ENCODE data around the gene FAM171A1.

Gene FAM171A1

DNA sequence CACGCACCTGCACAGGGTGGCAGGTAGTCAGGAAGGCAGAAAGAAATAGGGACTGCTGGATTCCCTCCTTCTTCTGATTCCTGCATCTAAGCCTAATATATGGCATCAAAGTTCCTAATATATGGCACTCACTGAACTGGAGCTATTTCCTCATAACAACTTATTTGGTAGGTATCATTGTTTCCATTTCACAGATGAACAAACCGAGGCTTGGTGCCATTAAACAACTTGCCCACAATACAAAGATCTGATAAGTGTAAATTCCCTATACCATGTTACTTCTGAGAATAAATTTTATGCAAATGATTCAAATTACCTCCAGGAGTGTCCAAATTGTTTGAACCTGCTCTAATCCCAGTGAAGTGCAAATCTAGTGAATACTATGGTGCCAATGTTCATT lies 2.1 kb upstream of the FAM171A1 start:
- peaks cover 27% of the 10 kb centered on the region for H3K4me1 ChIP-seq (ENCODE audit: control insufficient read depth, insufficient read depth, low read length)
- no peaks in the 10 kb centered on the region for H3K36me3 ChIP-seq (ENCODE audit: control insufficient read depth, insufficient read depth, low read length)
- no peak overlapping the region for H3K9ac ChIP-seq (ENCODE audit: low read length)
- H3K27ac ChIP-seq (ENCODE audit: low read depth, low read length): no peak overlapping the region
- no peak overlapping the region for H3K4me3 ChIP-seq (ENCODE audit: low read depth, low read length)
- no peaks in the 10 kb centered on the region; the same call in 1 of the 2 replicates for H3K27me3 ChIP-seq (ENCODE audit: control insufficient read depth, insufficient read depth, low read length)
- no peaks in the 10 kb centered on the region for H3K9me3 ChIP-seq (ENCODE audit: control insufficient read depth, insufficient read depth, low read depth, low read length)

DNA sequence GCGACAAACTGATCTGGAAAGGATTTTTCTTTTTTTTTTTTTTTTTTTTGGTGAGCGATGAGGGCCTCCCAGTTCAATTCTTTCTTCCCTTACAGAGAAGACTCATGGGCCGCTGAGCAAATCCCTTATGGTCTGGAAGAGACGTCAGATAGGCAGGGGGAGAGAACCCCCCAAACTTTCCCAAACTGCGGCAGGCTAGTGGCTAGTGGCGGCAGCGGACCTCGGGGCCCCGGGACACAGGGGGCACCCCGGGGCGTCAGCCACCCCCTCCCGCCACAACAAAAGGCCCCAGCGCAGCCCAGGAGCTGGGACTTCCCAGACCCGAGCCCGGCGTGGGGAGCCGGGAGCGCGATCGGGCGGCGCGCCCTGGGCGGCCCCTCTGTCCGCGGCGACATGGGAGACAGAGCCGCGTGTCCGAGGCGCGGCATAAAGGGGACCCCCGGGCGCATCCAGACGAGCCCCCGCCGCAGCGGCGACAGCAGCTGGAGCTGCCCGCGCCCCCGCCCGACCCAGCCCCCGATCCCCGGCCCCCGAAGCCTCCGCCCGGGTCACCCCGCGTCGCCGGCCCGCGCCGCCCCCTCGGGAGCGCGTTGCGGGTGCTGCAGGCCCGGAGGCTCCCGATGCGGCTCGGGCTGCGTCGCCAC lies 755 bp downstream of the FAM171A1 start:
- Histone ChIP-seq H3K9ac (ENCODE audit: low read length) (peak overlapping the region; percentile 89), H3K9me3 (ENCODE audit: control insufficient read depth, insufficient read depth, low read depth, low read length) (no peaks in the 10 kb centered on the region), H3K27me3 (ENCODE audit: control insufficient read depth, insufficient read depth, low read length) (no peaks in the 10 kb centered on the region; the same call in 1 of the 2 replicates), H3K27ac (ENCODE audit: low read depth, low read length) (peak overlapping the region; percentile 84; the same call in 1 of the 2 replicates), H3K36me3 (ENCODE audit: control insufficient read depth, insufficient read depth, low read length) (no peaks in the 10 kb centered on the region), H3K4me1 (ENCODE audit: control insufficient read depth, insufficient read depth, low read length) (peaks cover 29% of the 10 kb centered on the region), H3K4me3 (ENCODE audit: low read depth, low read length) (peak overlapping the region; percentile 72)

GRCh38 chr10:15369256-15370211 lies 1.6 kb downstream of the FAM171A1 start:
- Histone ChIP-seq H3K4me1 (ENCODE audit: control insufficient read depth, insufficient read depth, low read length) (peaks cover 26% of the 10 kb centered on the region), H3K9me3 (ENCODE audit: control insufficient read depth, insufficient read depth, low read depth, low read length) (no peaks in the 10 kb centered on the region; the same call in 1 of the 2 replicates), H3K4me3 (ENCODE audit: low read depth, low read length) (peak overlapping the region; percentile 72), H3K9ac (ENCODE audit: low read length) (peak overlapping the region; percentile 89), H3K27me3 (ENCODE audit: control insufficient read depth, insufficient read depth, low read length) (no peaks in the 10 kb centered on the region; the same call in 1 of the 2 replicates), H3K27ac (ENCODE audit: low read depth, low read length) (peak overlapping the region; percentile 84; the same call in 1 of the 2 replicates), H3K36me3 (ENCODE audit: control insufficient read depth, insufficient read depth, low read length) (no peaks in the 10 kb centered on the region)

DNA sequence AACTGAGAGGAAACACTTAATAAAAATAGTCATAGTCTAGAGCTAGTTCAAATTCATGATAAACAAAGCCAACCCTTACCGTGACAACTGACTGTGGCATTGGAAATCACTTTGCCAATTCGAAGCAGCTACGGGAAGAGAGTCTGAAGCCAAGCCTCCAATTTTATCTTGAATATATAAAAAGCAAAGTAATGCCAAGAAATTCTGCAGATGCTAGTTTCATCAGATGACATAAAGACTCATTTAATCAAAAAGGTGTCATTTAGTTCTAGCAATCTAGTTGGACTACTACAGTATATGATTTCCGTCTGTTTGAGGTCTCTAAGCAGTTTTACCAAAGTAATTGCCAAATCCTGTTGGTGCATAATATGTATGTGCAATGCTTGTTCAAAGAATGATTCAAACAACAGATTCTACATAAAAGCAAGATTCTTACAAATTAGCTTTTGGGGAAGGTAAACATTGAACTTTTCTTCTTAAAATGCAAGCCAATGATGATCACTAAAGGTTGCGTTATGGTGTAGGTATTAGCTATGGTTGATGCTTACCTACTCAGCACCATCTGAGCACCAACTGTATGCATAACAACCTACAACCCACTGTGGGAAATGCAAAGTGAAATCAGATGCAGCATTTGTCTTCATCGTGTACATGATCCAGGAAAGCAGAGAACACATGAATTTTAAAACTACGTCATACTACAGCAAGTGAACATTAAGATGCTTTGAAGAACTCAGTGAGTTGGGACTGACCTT lies 2.8 kb downstream of the FAM171A1 start:
- Histone ChIP-seq H3K27me3 (ENCODE audit: control insufficient read depth, insufficient read depth, low read length) (no peaks in the 10 kb centered on the region; the same call in 1 of the 2 replicates), H3K9ac (ENCODE audit: low read length) (no peak overlapping the region), H3K27ac (ENCODE audit: low read depth, low read length) (no peak overlapping the region), H3K4me1 (ENCODE audit: control insufficient read depth, insufficient read depth, low read length) (peaks cover 21% of the 10 kb centered on the region), H3K4me3 (ENCODE audit: low read depth, low read length) (no peak overlapping the region; the same call in 1 of the 2 replicates), H3K9me3 (ENCODE audit: control insufficient read depth, insufficient read depth, low read depth, low read length) (no peaks in the 10 kb centered on the region; the same call in 1 of the 2 replicates), H3K36me3 (ENCODE audit: control insufficient read depth, insufficient read depth, low read length) (no peaks in the 10 kb centered on the region)

DNA sequence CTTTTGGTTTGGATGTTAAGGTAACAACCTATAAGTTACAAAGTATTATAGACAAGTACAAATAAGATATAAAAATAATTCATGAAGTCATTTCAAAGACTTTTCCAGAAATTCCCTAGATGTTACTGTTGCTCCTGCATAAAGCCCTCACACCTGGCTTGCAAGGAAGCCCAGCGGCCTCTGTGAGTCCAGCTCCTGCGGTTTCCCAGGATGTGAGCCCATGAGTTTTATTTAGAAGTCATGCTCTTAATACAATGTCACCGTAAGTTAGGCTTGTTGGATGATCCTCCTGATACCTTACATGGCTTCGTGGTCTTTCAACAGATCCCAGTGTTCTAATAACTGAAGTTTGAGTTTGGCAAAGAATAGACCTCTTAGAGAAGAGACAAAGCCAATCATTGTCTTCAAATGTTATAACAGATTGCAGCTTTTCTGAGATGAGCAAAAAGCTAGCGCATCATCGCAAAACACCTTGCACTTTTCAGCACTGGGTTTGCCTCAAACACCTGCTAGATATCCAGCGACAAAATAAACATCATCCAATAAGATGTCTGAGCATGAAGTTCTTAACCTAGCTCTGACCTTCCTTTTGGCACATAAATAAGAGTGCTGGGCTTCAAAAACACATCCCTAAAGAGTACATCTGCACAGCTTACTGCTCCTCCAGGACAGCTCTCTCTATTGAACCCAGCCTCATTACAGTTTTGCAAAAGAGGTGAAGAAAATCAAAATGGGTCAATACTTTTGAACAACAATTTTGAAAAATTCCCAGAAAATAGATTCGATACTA lies 3.6 kb downstream of the FAM171A1 start:
- Histone ChIP-seq H3K4me3 (ENCODE audit: low read depth, low read length) (no peak overlapping the region), H3K36me3 (ENCODE audit: control insufficient read depth, insufficient read depth, low read length) (no peaks in the 10 kb centered on the region), H3K27me3 (ENCODE audit: control insufficient read depth, insufficient read depth, low read length) (no peaks in the 10 kb centered on the region; the same call in 1 of the 2 replicates), H3K9me3 (ENCODE audit: control insufficient read depth, insufficient read depth, low read depth, low read length) (no peaks in the 10 kb centered on the region; the same call in 1 of the 2 replicates), H3K4me1 (ENCODE audit: control insufficient read depth, insufficient read depth, low read length) (peaks cover 28% of the 10 kb centered on the region), H3K27ac (ENCODE audit: low read depth, low read length) (no peak overlapping the region), H3K9ac (ENCODE audit: low read length) (no peak overlapping the region)

- Histone ChIP-seq H3K27ac (ENCODE audit: low read depth, low read length) (no peak overlapping the region), H3K9me3 (ENCODE audit: control insufficient read depth, insufficient read depth, low read depth, low read length) (no peaks in the 10 kb centered on the region; the same call in 1 of the 2 replicates), H3K4me1 (ENCODE audit: control insufficient read depth, insufficient read depth, low read length) (peaks cover 28% of the 10 kb centered on the region), H3K36me3 (ENCODE audit: control insufficient read depth, insufficient read depth, low read length) (no peaks in the 10 kb centered on the region), H3K4me3 (ENCODE audit: low read depth, low read length) (no peak overlapping the region), H3K27me3 (ENCODE audit: control insufficient read depth, insufficient read depth, low read length) (no peaks in the 10 kb centered on the region), H3K9ac (ENCODE audit: low read length) (no peak overlapping the region)
These were observed 5.4 kb downstream of the FAM171A1 start for GRCh38 chr10:15365692-15366091.

- Histone ChIP-seq H3K27ac (ENCODE audit: low read depth, low read length) (no peak overlapping the region), H3K36me3 (ENCODE audit: control insufficient read depth, insufficient read depth, low read length) (no peaks in the 10 kb centered on the region), H3K9ac (ENCODE audit: low read length) (no peak overlapping the region), H3K4me3 (ENCODE audit: low read depth, low read length) (no peak overlapping the region), H3K9me3 (ENCODE audit: control insufficient read depth, insufficient read depth, low read depth, low read length) (no peaks in the 10 kb centered on the region; the same call in 1 of the 2 replicates), H3K27me3 (ENCODE audit: control insufficient read depth, insufficient read depth, low read length) (no peaks in the 10 kb centered on the region), H3K4me1 (ENCODE audit: control insufficient read depth, insufficient read depth, low read length) (peaks cover 23% of the 10 kb centered on the region)
These were observed 7.1 kb downstream of the FAM171A1 start for GRCh38 chr10:15364001-15364400.

GRCh38 chr10:15363031-15363430 lies 8.1 kb downstream of the FAM171A1 start:
- Histone ChIP-seq H3K27me3 (ENCODE audit: control insufficient read depth, insufficient read depth, low read length) (no peaks in the 10 kb centered on the region), H3K4me1 (ENCODE audit: control insufficient read depth, insufficient read depth, low read length) (peaks cover 19% of the 10 kb centered on the region), H3K9ac (ENCODE audit: low read length) (no peak overlapping the region), H3K36me3 (ENCODE audit: control insufficient read depth, insufficient read depth, low read length) (no peaks in the 10 kb centered on the region), H3K4me3 (ENCODE audit: low read depth, low read length) (no peak overlapping the region; the same call in 1 of the 2 replicates), H3K27ac (ENCODE audit: low read depth, low read length) (no peak overlapping the region), H3K9me3 (ENCODE audit: control insufficient read depth, insufficient read depth, low read depth, low read length) (no peaks in the 10 kb centered on the region; the same call in 1 of the 2 replicates)

GRCh38 chr10:15361131-15361530 lies 10.0 kb downstream of the FAM171A1 start:
- Histone ChIP-seq H3K4me3 (ENCODE audit: low read depth, low read length) (no peak overlapping the region), H3K9ac (ENCODE audit: low read length) (no peak overlapping the region), H3K27ac (ENCODE audit: low read depth, low read length) (no peak overlapping the region), H3K9me3 (ENCODE audit: control insufficient read depth, insufficient read depth, low read depth, low read length) (no peaks in the 10 kb centered on the region; the same call in 1 of the 2 replicates), H3K36me3 (ENCODE audit: control insufficient read depth, insufficient read depth, low read length) (no peaks in the 10 kb centered on the region), H3K27me3 (ENCODE audit: control insufficient read depth, insufficient read depth, low read length) (no peaks in the 10 kb centered on the region), H3K4me1 (ENCODE audit: control insufficient read depth, insufficient read depth, low read length) (peaks cover 16% of the 10 kb centered on the region)

DNA sequence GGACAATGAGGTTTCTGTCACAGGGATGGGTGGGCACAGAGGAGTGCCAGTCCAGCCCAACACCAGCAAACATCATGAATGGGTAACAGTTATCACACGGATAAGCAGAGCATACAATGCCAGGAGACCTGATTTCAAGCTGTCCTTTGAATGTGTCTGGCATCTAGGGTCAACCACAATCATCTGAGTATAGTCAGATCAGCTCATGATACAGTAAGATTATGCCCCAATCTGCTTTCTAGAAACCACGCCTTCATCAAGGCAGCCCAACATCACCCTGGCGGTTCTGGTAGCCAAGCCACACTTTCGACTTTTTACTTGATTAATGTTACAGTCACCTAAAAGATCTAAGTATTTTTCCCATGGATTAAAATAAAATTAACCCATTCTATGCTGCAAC lies 10.5 kb downstream of the FAM171A1 start:
- peaks cover 16% of the 10 kb centered on the region for H3K4me1 ChIP-seq (ENCODE audit: control insufficient read depth, insufficient read depth, low read length)
- H3K9me3 ChIP-seq (ENCODE audit: control insufficient read depth, insufficient read depth, low read depth, low read length): no peaks in the 10 kb centered on the region; the same call in 1 of the 2 replicates
- no peaks in the 10 kb centered on the region for H3K36me3 ChIP-seq (ENCODE audit: control insufficient read depth, insufficient read depth, low read length)
- no peak overlapping the region for H3K27ac ChIP-seq (ENCODE audit: low read depth, low read length)
- H3K9ac ChIP-seq (ENCODE audit: low read length): no peak overlapping the region
- H3K4me3 ChIP-seq (ENCODE audit: low read depth, low read length): no peak overlapping the region
- no peaks in the 10 kb centered on the region for H3K27me3 ChIP-seq (ENCODE audit: control insufficient read depth, insufficient read depth, low read length)

All from HUES6 (cell line).